Measurements from ENCODE around the gene CCDC198.

GRCh38 chr14:57487771-57488170 is 5.9 kb downstream of the CCDC198 start:
- TF ChIP-seq CTCF (IDR thresholded peaks at IDR 0.05; ENCODE audit: poor library complexity, severe bottlenecking) (no peak), POLR2AphosphoS5 (IDR thresholded peaks at IDR 0.05) (no peak), MXI1 (conservative IDR thresholded peaks at IDR 0.05; ENCODE audit: poor library complexity, severe bottlenecking) (no peak), TAF1 (IDR thresholded peaks at IDR 0.05; ENCODE audit: low read depth) (no peak), EZH2 (IDR thresholded peaks at IDR 0.05; ENCODE audit: borderline replicate concordance, insufficient read depth, low read length, poor library complexity, severe bottlenecking) (no peak)
- TF ChIP-seq, protein P1, sequence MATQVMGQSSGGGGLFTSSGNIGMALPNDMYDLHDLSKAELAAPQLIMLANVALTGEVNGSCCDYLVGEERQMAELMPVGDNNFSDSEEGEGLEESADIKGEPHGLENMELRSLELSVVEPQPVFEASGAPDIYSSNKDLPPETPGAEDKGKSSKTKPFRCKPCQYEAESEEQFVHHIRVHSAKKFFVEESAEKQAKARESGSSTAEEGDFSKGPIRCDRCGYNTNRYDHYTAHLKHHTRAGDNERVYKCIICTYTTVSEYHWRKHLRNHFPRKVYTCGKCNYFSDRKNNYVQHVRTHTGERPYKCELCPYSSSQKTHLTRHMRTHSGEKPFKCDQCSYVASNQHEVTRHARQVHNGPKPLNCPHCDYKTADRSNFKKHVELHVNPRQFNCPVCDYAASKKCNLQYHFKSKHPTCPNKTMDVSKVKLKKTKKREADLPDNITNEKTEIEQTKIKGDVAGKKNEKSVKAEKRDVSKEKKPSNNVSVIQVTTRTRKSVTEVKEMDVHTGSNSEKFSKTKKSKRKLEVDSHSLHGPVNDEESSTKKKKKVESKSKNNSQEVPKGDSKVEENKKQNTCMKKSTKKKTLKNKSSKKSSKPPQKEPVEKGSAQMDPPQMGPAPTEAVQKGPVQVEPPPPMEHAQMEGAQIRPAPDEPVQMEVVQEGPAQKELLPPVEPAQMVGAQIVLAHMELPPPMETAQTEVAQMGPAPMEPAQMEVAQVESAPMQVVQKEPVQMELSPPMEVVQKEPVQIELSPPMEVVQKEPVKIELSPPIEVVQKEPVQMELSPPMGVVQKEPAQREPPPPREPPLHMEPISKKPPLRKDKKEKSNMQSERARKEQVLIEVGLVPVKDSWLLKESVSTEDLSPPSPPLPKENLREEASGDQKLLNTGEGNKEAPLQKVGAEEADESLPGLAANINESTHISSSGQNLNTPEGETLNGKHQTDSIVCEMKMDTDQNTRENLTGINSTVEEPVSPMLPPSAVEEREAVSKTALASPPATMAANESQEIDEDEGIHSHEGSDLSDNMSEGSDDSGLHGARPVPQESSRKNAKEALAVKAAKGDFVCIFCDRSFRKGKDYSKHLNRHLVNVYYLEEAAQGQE (IDR thresholded peaks at IDR 0.05; ENCODE audit: borderline replicate concordance) = no peak
